A673 (cell line): Measurements from ENCODE around the gene ZFAND2A.

Experiments used
- EZH2 ChIP-seq: fragments of 200-600 bp; sonication (generic); IDR thresholded peaks from 2 replicates; pipeline ENCODE4 v1.6.1; 2017; ENCODE audit warnings: borderline replicate concordance, low read depth, mild to moderate bottlenecking, mixed read lengths, antibody characterized with exemption, low read length; ENCODE audit not compliant: poor library complexity, severe bottlenecking
- TF ChIP-seq, protein P1 (sequence below): fragments of 300-800, 200-600 bp; sonication (generic); conservative IDR thresholded peaks from 2 replicates; pipeline ENCODE4 v1.5.1; 2017; ENCODE audit warnings: low read depth, mild to moderate bottlenecking, antibody characterized with exemption, low read length, moderate library complexity, mixed read lengths

DNA sequence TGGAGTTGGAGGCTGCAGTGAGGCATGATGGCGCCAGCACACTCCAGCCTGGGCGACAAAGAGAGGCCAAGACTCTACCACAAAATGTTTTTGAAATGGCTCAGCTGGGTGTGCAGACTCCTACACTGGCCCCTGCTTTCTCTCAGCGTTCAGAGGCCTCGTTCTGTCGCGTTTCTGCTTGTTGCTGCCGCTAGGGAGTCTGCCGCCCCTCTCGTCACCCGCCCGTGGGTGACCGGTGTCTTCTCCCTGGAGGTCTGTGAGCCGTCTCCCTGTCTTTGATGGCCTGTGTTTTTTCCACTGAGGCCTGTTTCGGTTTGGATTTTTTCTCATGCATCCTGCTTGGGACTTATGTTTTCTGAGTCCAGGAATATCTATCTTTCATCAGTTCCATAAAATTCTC, 49.1 kb upstream of the ZFAND2A start:
- TF ChIP-seq, protein P1, sequence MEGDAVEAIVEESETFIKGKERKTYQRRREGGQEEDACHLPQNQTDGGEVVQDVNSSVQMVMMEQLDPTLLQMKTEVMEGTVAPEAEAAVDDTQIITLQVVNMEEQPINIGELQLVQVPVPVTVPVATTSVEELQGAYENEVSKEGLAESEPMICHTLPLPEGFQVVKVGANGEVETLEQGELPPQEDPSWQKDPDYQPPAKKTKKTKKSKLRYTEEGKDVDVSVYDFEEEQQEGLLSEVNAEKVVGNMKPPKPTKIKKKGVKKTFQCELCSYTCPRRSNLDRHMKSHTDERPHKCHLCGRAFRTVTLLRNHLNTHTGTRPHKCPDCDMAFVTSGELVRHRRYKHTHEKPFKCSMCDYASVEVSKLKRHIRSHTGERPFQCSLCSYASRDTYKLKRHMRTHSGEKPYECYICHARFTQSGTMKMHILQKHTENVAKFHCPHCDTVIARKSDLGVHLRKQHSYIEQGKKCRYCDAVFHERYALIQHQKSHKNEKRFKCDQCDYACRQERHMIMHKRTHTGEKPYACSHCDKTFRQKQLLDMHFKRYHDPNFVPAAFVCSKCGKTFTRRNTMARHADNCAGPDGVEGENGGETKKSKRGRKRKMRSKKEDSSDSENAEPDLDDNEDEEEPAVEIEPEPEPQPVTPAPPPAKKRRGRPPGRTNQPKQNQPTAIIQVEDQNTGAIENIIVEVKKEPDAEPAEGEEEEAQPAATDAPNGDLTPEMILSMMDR: no peak
- no peak for TF ChIP-seq EZH2
